Lower lobe of right lung (tissue), 2 donors: Measurements from ENCODE around the gene CD46. TPM values are rescaled to one million over a fixed set of nuclear protein-coding genes. Genes with fewer than 3 reads are reported as not detected.

Source experiments
- ATAC-seq, 2 donors: fragments of 200-7000 bp; cut with Tn5 transposase; one replicate each; pipeline ENCODE4 v1.9.1; 2020 to 2022; ENCODE audit warnings: mild to moderate bottlenecking in 2 of 2, moderate library complexity in 2 of 2
- DNase-seq: peaks from one replicate; pipeline ENCODE4 v3.0.0-alpha.2; 2020
- H3K27ac ChIP-seq: fragments of 200-600 bp; one replicate; pipeline ENCODE4 v1.8.0; 2022
- H3K27me3 ChIP-seq: fragments of 200-600 bp; one replicate; pipeline ENCODE4 v1.8.0; 2022; ENCODE audit warnings: low read depth
- H3K36me3 ChIP-seq: fragments of 200-600 bp; one replicate; pipeline ENCODE4 v1.8.0; 2022; ENCODE audit warnings: mild to moderate bottlenecking
- H3K4me1 ChIP-seq: fragments of 200-600 bp; one replicate; pipeline ENCODE4 v1.8.0; 2022
- H3K4me3 ChIP-seq: fragments of 200-600 bp; one replicate; pipeline ENCODE4 v1.8.0; 2022; ENCODE audit warnings: mild to moderate bottlenecking
- H3K9me3 ChIP-seq: fragments of 200-600 bp; one replicate; pipeline ENCODE4 v1.8.0; 2022
- intact Hi-C: fragments of 100-400 bp; cut with DNase I; formaldehyde crosslinking; loops from one replicate; pipeline ENCODE4 v1.11.0; 2022
- total RNA-seq: library from RNA; stranded (reverse); fragmentation: NEBNext Ultra II Directional; extraction: Animal tissue kit (Norgen Biotek cat#: 25700); gene quantifications from one replicate; pipeline ENCODE4 v1.2.1, GENCODE V29; 2021
- TF ChIP-seq, protein P1 (sequence below): fragments of 200-600 bp; IDR thresholded peaks from one replicate; pipeline ENCODE4 v1.8.0; 2022; ENCODE audit warnings: antibody characterized with exemption, mild to moderate bottlenecking
- donor health status: DM: no; HTN: yes; CAD: no; lungs with severe emphysema.

The CD46 gene
- total RNA-seq, 1 donor from 2014 or later = 302 TPM

DNA sequence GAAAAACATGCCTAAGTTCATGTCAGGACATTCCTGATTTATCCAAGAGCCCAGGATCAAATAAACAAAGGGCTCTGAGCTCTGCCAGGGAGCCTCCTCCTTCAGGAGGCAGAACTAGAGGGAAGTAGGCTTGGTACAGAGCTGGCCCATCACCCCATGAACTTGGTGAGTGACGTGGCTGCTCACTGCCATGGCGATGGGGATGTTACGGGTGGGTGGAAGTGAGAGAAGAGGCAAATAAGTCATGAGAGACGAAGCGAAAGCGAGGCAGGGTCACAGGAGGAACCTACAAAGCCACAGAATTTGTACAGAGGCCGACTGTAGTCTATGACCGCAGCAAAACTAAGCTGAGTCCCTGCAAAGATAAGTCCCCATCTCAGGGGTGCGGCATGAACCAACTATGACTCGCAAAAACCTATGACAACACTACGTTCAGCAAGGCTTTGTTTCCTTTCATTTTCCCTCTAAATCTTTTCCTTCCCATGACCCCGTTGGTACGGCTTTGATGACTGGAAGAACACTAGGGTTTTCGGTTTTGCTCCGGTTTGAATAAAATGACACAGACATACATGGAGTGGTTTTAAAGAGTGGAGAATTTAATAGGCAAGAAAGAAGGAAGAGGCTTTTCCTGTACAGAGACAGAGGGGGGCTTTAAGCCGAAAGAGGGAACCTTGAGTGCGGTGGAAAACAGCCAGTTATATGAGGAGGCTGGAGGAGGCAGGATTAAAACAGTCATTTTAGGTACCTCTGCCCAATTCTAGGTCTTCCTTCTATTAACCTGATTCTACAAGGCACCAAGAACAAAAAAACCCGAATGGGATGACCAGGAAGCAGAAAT lies 74.1 kb downstream of the CD46 start:
- DNase-seq (peak; percentile 90), ATAC-seq (peak; percentile 26 to 66)
- Histone ChIP-seq H3K4me3 (peak overlapping the region; percentile 27), H3K4me1 (peaks cover 82% of the 10 kb centered on the region), H3K27ac (peak overlapping the region; percentile 99), H3K9me3 (no peaks in the 10 kb centered on the region), H3K36me3 (peaks cover 7% of the 10 kb centered on the region), H3K27me3 (no peaks in the 10 kb centered on the region)
- intact Hi-C loops = loop anchor here (5.0 kb wide), 1 partner anchor 41 kb away; no protein-coding TSS in a partner anchor
- TF ChIP-seq, protein P1, sequence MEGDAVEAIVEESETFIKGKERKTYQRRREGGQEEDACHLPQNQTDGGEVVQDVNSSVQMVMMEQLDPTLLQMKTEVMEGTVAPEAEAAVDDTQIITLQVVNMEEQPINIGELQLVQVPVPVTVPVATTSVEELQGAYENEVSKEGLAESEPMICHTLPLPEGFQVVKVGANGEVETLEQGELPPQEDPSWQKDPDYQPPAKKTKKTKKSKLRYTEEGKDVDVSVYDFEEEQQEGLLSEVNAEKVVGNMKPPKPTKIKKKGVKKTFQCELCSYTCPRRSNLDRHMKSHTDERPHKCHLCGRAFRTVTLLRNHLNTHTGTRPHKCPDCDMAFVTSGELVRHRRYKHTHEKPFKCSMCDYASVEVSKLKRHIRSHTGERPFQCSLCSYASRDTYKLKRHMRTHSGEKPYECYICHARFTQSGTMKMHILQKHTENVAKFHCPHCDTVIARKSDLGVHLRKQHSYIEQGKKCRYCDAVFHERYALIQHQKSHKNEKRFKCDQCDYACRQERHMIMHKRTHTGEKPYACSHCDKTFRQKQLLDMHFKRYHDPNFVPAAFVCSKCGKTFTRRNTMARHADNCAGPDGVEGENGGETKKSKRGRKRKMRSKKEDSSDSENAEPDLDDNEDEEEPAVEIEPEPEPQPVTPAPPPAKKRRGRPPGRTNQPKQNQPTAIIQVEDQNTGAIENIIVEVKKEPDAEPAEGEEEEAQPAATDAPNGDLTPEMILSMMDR = no peak

DNA sequence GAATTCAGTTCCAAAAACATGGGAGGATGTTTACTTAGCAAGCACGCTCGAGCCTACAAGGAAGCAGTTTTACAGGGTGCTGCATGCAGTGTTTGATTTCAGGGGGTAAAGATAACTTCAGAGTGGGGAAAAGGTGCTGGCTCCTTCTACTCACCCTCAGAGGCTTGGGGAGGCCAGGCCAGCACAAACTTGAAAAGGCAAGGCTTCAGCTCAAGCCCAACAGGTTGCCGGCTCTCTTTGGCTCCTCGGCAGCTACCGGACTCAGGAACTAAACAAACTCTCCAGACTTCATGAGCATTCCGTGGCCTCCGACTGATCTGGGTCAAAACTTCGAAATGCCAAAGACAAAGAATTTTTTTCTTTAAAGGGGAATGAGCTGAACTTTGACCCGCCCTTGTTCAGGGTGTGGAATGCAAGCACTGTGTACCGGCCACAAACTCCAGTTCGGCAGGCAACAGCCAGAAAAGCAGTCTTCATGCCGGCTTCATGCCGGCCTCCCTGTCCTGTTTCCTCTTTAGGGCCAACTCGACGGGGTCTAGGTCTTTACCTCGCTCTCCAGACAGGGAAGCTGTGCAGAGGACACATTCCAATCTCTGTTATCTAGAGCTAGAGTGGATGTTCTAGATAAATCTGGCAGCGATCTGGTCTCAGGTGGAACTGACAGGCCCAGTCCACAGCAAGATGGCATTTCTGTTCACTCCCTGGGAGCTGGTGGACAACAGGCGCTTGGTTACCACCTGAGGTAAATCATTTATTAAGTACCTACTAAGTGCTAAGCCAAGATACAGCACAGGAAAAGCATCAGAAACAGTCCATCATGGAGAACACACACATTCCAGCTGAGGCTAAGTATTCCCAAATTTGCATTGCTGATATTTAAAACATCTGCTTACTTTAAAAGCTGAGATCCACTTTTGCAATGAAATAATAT lies 75.0 kb downstream of the CD46 start:
- H3K4me1 ChIP-seq = peaks cover 82% of the 10 kb centered on the region
- peak overlapping the region; percentile 27 for H3K4me3 ChIP-seq
- H3K36me3 ChIP-seq = peaks cover 1% of the 10 kb centered on the region
- H3K27me3 ChIP-seq = no peaks in the 10 kb centered on the region
- no peaks in the 10 kb centered on the region for H3K9me3 ChIP-seq
- intact Hi-C loops = loop anchor here (5.0 kb wide), 1 partner anchor 40 kb away; no protein-coding TSS in a partner anchor
- DNase-seq = no peak
- peak overlapping the region; percentile 99 for H3K27ac ChIP-seq
- peak in 1 of 2 donors; percentile 8 for ATAC-seq
- TF ChIP-seq, protein P1 = no peak

DNA sequence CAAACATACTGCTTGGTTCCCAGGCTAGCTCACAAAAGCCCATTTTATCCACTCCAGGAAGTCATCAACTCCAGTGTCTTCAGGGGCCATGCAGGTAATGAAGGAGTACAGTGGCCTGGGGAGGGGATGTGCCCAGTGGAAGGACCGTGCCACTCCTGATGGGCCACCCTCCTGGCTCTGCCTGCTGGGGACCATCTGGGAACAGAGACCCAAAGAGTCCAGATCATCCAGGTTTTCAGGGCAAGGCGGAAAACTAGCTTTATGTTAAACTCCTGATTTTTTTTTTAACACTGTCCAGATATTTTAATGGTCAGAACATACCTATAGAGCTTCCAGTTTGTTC lies 75.6 kb downstream of the CD46 start:
- Histone ChIP-seq H3K4me3 (no peak overlapping the region), H3K4me1 (peaks cover 82% of the 10 kb centered on the region), H3K27me3 (no peaks in the 10 kb centered on the region), H3K27ac (peak overlapping the region; percentile 99), H3K9me3 (no peaks in the 10 kb centered on the region), H3K36me3 (no peaks in the 10 kb centered on the region)
- DNase-seq (no peak), ATAC-seq (no peak)
- TF ChIP-seq, protein P1 = no peak
- intact Hi-C loops = loop anchor here (5.0 kb wide), 1 partner anchor 40 kb away; no protein-coding TSS in a partner anchor

DNA sequence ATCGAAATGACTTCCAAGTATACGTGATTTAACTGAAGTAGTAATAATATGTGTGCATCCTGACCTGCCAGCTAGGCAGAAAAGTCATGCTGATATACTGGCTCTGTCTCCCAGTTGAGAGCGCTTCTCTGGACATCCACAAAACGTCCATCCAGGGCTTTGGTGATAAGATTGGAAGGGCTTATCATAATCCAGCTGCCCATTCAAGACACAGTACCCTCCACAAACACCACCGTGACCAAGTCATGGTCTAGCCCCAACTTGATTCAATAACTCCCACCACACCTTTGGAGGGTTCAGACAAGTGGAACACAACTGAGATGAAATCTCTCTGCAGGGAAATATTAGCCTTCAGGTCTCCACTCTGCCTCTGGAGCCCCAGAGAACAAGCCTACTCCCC lies 76.2 kb downstream of the CD46 start:
- peak overlapping the region; percentile 99 for H3K27ac ChIP-seq
- DNase-seq (no peak), ATAC-seq (no peak)
- TF ChIP-seq, protein P1 = no peak
- no peaks in the 10 kb centered on the region for H3K9me3 ChIP-seq
- intact Hi-C loops = loop anchor here (5.0 kb wide), 1 partner anchor 39 kb away; no protein-coding TSS in a partner anchor
- H3K36me3 ChIP-seq = no peaks in the 10 kb centered on the region
- H3K27me3 ChIP-seq = no peaks in the 10 kb centered on the region
- peaks cover 88% of the 10 kb centered on the region for H3K4me1 ChIP-seq
- H3K4me3 ChIP-seq = no peak overlapping the region

DNA sequence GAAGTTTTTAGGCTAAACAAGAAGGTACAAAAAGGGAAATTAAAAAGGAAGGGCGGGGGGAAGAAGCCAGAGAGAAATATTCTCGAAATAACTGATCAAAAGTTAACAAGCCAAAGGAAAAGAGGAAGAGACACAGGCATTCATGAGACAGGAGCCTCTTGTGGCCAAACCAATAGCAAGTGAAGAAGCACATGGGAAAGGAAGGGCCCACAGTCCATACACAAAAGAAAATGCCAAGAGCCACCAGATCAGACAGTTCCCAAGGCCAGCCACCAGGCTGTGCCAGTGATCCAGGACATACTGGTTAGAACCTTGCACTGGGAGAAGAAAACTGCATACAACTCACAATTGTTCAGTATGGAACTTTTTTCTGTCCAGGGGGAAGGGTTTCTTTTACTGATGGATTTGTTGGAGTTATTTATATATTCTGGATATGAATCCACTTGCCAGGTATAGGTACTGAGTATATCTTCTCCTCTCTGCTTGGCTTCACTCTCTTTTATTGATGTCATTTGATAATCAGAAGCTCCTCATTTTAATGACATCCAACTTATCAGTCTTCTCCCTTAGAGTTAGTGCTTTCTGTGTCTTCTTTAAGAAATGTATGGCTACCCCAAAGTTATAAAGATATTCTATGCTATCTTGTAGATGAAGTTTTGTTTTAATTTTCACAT lies 76.8 kb downstream of the CD46 start:
- Histone ChIP-seq H3K36me3 (no peaks in the 10 kb centered on the region), H3K27ac (peak overlapping the region; percentile 99), H3K27me3 (no peaks in the 10 kb centered on the region), H3K9me3 (no peaks in the 10 kb centered on the region), H3K4me3 (no peak overlapping the region), H3K4me1 (peaks cover 94% of the 10 kb centered on the region)
- DNase-seq = peak; percentile 81
- intact Hi-C loops = loop anchor here (5.0 kb wide), 1 partner anchor 39 kb away; no protein-coding TSS in a partner anchor
- ATAC-seq = peak; percentile 57 to 60
- TF ChIP-seq, protein P1 = peak; percentile 93
